ENCODE measurements around the gene CDC73. TPM values are rescaled to one million over a fixed set of nuclear protein-coding genes. Genes with fewer than 3 reads are reported as not detected.

Gene CDC73
- total RNA-seq, 4 donors from 2014 or later = 26.2 to 208 (median 54.6) TPM

- Histone ChIP-seq H3K27me3 (no peaks in the 10 kb centered on the region), H3K36me3 (peaks cover 0 to 37% (median 15%) of the 10 kb centered on the region in 4 donors), H3K4me1 (no peaks in the 10 kb centered on the region), H3K4me3 (no peak overlapping the region), H3K9me3 (no peaks in the 10 kb centered on the region), H3K27ac (no peak overlapping the region)
- intact Hi-C loops (cut with DNase I; ENCODE audit: low total_unique reads) = no loop called here
- 96 to 98% methylated on average over 7 to 11 of the region's 11 CpGs for WGBS, 2 donors (ENCODE audit: low coverage in 1 of 2)
- in situ Hi-C loops (cut with MboI; ENCODE audit: low pct_ligation_motif_present in 1 of 4, low pct_unique_long_range_greater_than_20kb in 1 of 4, low sequenced_read_pairs in 3 of 4) = no loop called here
- TF ChIP-seq POLR2A (IDR thresholded peaks at IDR 0.05) (no peak), POLR2AphosphoS5 (IDR thresholded peaks at IDR 0.05) (no peak), EP300 (IDR thresholded peaks at IDR 0.05; ENCODE audit: low read depth) (no peak)
- TF ChIP-seq, protein P1, sequence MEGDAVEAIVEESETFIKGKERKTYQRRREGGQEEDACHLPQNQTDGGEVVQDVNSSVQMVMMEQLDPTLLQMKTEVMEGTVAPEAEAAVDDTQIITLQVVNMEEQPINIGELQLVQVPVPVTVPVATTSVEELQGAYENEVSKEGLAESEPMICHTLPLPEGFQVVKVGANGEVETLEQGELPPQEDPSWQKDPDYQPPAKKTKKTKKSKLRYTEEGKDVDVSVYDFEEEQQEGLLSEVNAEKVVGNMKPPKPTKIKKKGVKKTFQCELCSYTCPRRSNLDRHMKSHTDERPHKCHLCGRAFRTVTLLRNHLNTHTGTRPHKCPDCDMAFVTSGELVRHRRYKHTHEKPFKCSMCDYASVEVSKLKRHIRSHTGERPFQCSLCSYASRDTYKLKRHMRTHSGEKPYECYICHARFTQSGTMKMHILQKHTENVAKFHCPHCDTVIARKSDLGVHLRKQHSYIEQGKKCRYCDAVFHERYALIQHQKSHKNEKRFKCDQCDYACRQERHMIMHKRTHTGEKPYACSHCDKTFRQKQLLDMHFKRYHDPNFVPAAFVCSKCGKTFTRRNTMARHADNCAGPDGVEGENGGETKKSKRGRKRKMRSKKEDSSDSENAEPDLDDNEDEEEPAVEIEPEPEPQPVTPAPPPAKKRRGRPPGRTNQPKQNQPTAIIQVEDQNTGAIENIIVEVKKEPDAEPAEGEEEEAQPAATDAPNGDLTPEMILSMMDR (IDR thresholded peaks at IDR 0.05) = no peak
- DNase-seq = no peak
Observed at GRCh38 chr1:193094112-193094511, 27.7 kb upstream of the CDC73 start.

DNA sequence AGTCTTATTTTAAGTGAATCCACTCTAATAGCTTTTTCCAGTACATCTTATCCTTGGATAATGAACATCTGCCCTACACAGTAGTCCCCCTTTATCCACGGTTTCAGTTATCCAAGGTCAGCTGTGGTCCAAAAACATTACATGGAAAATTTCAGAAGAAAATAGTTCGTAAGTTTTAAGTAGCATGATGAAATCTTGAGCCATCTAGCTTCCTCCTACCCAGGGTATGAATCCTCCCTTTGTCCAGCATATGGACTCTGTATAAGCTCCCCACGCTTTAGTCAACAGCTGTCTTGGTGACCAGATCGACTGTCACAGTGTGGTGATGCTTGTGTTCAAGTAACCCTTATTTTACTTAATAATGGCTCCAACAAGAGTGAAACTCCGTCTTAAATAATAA is 19.2 kb upstream of the CDC73 start:
- Histone ChIP-seq H3K4me1 (peaks cover 8 to 20% (median 11%) of the 10 kb centered on the region in 4 donors), H3K9me3 (no peaks in the 10 kb centered on the region), H3K36me3 (peaks cover 0 to 28% (median 11%) of the 10 kb centered on the region in 4 donors), H3K27ac (no peak overlapping the region), H3K27me3 (no peaks in the 10 kb centered on the region), H3K4me3 (no peak overlapping the region)
- DNase-seq = no peak
- no peak for TF ChIP-seq EP300 (IDR thresholded peaks at IDR 0.05; ENCODE audit: low read depth)
- TF ChIP-seq, protein P1 (IDR thresholded peaks at IDR 0.05) = no peak
- no peak for TF ChIP-seq POLR2AphosphoS5 (IDR thresholded peaks at IDR 0.05)
- no peak for TF ChIP-seq POLR2A (IDR thresholded peaks at IDR 0.05)
- in situ Hi-C loops (cut with MboI; ENCODE audit: low pct_ligation_motif_present in 1 of 4, low pct_unique_long_range_greater_than_20kb in 1 of 4, low sequenced_read_pairs in 3 of 4) (loop anchor here in 1 of 4 donors (25.0 kb wide), 1 partner anchor 290 kb away; the partner anchor contains the start of gene RGS2), intact Hi-C loops (cut with DNase I; ENCODE audit: low total_unique reads) (no loop called here)
- WGBS, 2 donors (ENCODE audit: low coverage in 1 of 2) = 91 to 93% methylated on average over 2 to 5 of the region's 5 CpGs

DNA sequence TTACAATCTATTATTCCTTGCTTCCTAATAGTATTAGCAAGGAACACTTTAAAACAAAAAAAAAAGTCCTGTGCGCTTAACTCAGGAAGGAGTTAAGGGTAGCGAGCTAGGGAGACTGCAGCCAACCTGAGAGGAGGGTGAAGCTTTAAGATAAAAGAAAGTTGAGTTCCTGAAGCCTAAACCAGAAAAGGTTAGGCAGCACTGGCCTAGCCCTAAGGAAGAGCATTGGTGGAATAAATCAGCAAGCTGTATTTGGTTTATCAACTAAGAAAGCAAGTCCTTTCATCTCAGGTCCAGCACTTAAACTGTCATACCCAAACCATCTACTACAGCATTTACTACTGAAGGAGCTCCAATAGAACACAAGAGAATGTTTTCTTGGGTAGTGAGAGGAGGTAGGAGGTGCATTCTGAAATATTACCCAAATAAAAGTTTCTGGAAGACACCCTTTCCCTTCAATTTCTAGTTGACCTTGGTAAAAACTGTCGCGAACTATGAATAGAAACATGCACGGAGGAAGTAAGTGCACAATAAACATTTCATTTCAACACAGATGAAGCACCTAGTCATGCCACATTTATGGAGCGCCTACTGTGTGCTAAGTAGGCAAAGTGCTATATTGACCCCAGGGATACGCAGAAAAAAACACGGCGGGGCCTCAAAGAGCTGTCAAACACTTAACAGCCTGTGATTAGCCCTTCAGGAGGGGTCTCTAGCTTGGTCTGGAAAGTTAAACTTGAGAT is 17.9 kb upstream of the CDC73 start:
- peaks cover 0 to 18% (median 6%) of the 10 kb centered on the region in 4 donors for H3K36me3 ChIP-seq
- in situ Hi-C loops (cut with MboI; ENCODE audit: low pct_ligation_motif_present in 1 of 4, low pct_unique_long_range_greater_than_20kb in 1 of 4, low sequenced_read_pairs in 3 of 4) (loop anchor here in 1 of 4 donors (25.0 kb wide), 1 partner anchor 292 kb away; the partner anchor contains the start of gene RGS2), intact Hi-C loops (cut with DNase I; ENCODE audit: low total_unique reads) (loop anchor here (2.0 kb wide), 1 partner anchor 19 kb away; the partner anchor contains the start of gene CDC73)
- peak overlapping the region; percentile 90 to 99 (median 98) for H3K27ac ChIP-seq
- TF ChIP-seq, protein P1 (IDR thresholded peaks at IDR 0.05) = no peak
- TF ChIP-seq POLR2A (IDR thresholded peaks at IDR 0.05) = no peak
- TF ChIP-seq POLR2AphosphoS5 (IDR thresholded peaks at IDR 0.05) = no peak
- no peak for TF ChIP-seq EP300 (IDR thresholded peaks at IDR 0.05; ENCODE audit: low read depth)
- H3K27me3 ChIP-seq = no peaks in the 10 kb centered on the region
- WGBS, 2 donors (ENCODE audit: low coverage in 1 of 2) = 32 to 47% methylated on average over 6 to 9 of the region's 9 CpGs
- no peak for DNase-seq
- H3K4me3 ChIP-seq = peak overlapping the region; percentile 69 to 81 (median 76)
- H3K9me3 ChIP-seq = no peaks in the 10 kb centered on the region
- H3K4me1 ChIP-seq = peaks cover 8 to 20% (median 11%) of the 10 kb centered on the region in 4 donors

DNA sequence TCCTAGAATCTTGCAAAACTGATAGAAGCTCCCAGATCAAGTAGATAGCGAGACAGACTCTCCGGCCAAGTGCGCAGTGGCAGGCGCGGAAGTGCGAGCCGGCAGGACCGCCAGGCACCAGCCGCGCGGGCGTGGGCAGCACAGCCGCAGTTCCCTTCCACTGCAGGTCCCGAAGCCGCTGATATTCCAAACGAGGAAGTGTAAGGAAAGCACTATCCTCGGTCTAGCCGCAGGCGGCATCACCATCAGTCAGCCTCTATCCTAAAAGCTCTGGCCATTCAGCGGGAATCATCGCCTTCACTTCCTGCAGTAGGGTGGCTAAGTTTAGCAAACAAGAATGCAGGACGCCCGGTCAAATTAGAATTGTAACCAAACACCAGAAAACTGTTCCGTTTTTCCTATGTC is 17.3 kb upstream of the CDC73 start:
- no peaks in the 10 kb centered on the region for H3K9me3 ChIP-seq
- TF ChIP-seq POLR2AphosphoS5 (IDR thresholded peaks at IDR 0.05) = peak in 1 of 3 donors; percentile 36
- TF ChIP-seq, protein P1 (IDR thresholded peaks at IDR 0.05) = no peak
- in situ Hi-C loops (cut with MboI; ENCODE audit: low pct_ligation_motif_present in 1 of 4, low pct_unique_long_range_greater_than_20kb in 1 of 4, low sequenced_read_pairs in 3 of 4) (loop anchor here in 1 of 4 donors (25.0 kb wide), 1 partner anchor 292 kb away; the partner anchor contains the start of gene RGS2), intact Hi-C loops (cut with DNase I; ENCODE audit: low total_unique reads) (loop anchor here (2.0 kb wide), 1 partner anchor 18 kb away; the partner anchor contains the start of gene CDC73)
- WGBS, 2 donors (ENCODE audit: low coverage in 1 of 2) = 2 to 3% methylated on average over 8 to 14 of the region's 24 CpGs
- H3K36me3 ChIP-seq = peaks cover 0 to 12% (median 6%) of the 10 kb centered on the region in 4 donors
- H3K27me3 ChIP-seq = no peaks in the 10 kb centered on the region
- peak overlapping the region; percentile 90 to 99 (median 98) for H3K27ac ChIP-seq
- DNase-seq = peak; percentile 56
- H3K4me1 ChIP-seq = peaks cover 8 to 20% (median 11%) of the 10 kb centered on the region in 4 donors
- H3K4me3 ChIP-seq = peak overlapping the region; percentile 69 to 81 (median 76)

Data from transverse colon (tissue), 4 donors.